H1 (cell line): ENCODE measurements around the gene SNX7.

ENCODE experiments used
- ATF3 ChIP-seq: IDR thresholded peaks from 2 replicates; pipeline ENCODE4 v1.6.1; 2011; ENCODE audit warnings: low read depth, mild to moderate bottlenecking, low read length; ENCODE audit not compliant: insufficient read depth
- BACH1 ChIP-seq: IDR thresholded peaks from 2 replicates; pipeline ENCODE4 v1.6.1; 2012; ENCODE audit warnings: low read length, improper control_type of control experiment
- CHD2 ChIP-seq: IDR thresholded peaks from 2 replicates; pipeline ENCODE4 v1.6.1; 2012; ENCODE audit warnings: low read length, improper control_type of control experiment
- CTCF ChIP-seq, 3 experiments: IDR thresholded peaks; 1 replicate in 2 of 3; 2 replicates in 1 of 3; pipeline versions ENCODE4 v1.5.1 to v1.6.1; 2011; ENCODE audit warnings: low read length in 3 of 3, mild to moderate bottlenecking in 3 of 3, inconsistent platforms in 2 of 3, low read depth in 1 of 3, moderate library complexity in 1 of 3; ENCODE audit not compliant: insufficient read depth in 1 of 3; ENCODE audit errors: control extremely low read depth in 1 of 3
- E2F6 ChIP-seq: IDR thresholded peaks from 2 replicates; pipeline ENCODE4 v1.6.1; 2012; ENCODE audit warnings: inconsistent platforms
- NRF1 ChIP-seq: IDR thresholded peaks from 2 replicates; pipeline ENCODE4 v1.6.1; 2011; ENCODE audit warnings: mild to moderate bottlenecking, low read depth, low read length, improper control_type of control experiment
- YY1 ChIP-seq: IDR thresholded peaks from 2 replicates; pipeline ENCODE4 v1.6.1; 2011; ENCODE audit warnings: low read depth, mild to moderate bottlenecking, low read length
- ZNF274 ChIP-seq: IDR thresholded peaks from 2 replicates; pipeline ENCODE4 v1.7.0; 2012; ENCODE audit warnings: low read length, borderline replicate concordance; ENCODE audit errors: extremely low read depth

GRCh38 chr1:98732985-98733781 lies 71.7 kb downstream of the SNX7 start:
- no peak for TF ChIP-seq CTCF (IDR thresholded peaks at IDR 0.05; ENCODE audit: control extremely low read depth in 1 of 3, insufficient read depth in 1 of 3, low read depth in 1 of 3, low read length in 3 of 3)
- TF ChIP-seq BACH1: no peak
- no peak for TF ChIP-seq ZNF274
- no peak for TF ChIP-seq NRF1
- TF ChIP-seq YY1: no peak
- no peak for TF ChIP-seq ATF3
- no peak for TF ChIP-seq CHD2
- no peak for TF ChIP-seq E2F6
